Tibial artery (tissue), 4 donors: ENCODE results near the gene PPIL4.

Source experiments
- DNase-seq, 2 donors: peaks; one replicate each; pipeline ENCODE4 v3.0.0-alpha.2; 2019
- H3K27ac ChIP-seq, 2 donors: fragments of 200-600 bp; sonication (generic) in 1 of 2; 1 replicate in 1 of 2; 2 replicates in 1 of 2; pipeline ENCODE4 v1.5.1; 2018 to 2019; ENCODE audit warnings: mild to moderate bottlenecking in 1 of 2
- H3K27me3 ChIP-seq, 2 donors: fragments of 200-600 bp; sonication (generic) in 1 of 2; one replicate each; pipeline versions ENCODE4 v1.5.1 to v1.6.0; 2016 to 2019
- H3K36me3 ChIP-seq, 3 donors: fragments of 200-600 bp; sonication (generic) in 2 of 3; one replicate each; pipeline ENCODE4 v1.5.1; 2016 to 2019; ENCODE audit warnings: mild to moderate bottlenecking in 2 of 3
- H3K4me1 ChIP-seq, 4 donors: fragments of 200-600 bp; sonication (generic) in 2 of 4; 1 replicate in 3 of 4; 2 replicates in 1 of 4; pipeline ENCODE4 v1.5.1; 2016 to 2019
- H3K4me3 ChIP-seq, 2 donors: fragments of 200-600 bp; sonication (generic) in 1 of 2; 1 replicate in 1 of 2; 2 replicates in 1 of 2; pipeline ENCODE4 v1.5.1; 2018 to 2019; ENCODE audit warnings: mild to moderate bottlenecking in 2 of 2
- H3K9me3 ChIP-seq, 3 donors: fragments of 200-600 bp; sonication (generic) in 1 of 3; one replicate each; pipeline ENCODE4 v1.5.1; 2016 to 2019
- CTCF ChIP-seq, 2 experiments: fragments of 200-600 bp in 1 of 2; fragments of 450-650 bp in 1 of 2; IDR thresholded peaks; one replicate each; pipeline ENCODE4 v1.5.1; 2017 to 2019; ENCODE audit warnings: antibody characterized with exemption in 2 of 2, mild to moderate bottlenecking in 1 of 2, moderate library complexity in 1 of 2
- intact Hi-C: fragments of 100-400 bp; cut with DNase I; formaldehyde crosslinking; loops from one replicate; pipeline ENCODE4 v1.15.0; 2023; ENCODE audit warnings: low total_unique reads

The PPIL4 gene

DNA sequence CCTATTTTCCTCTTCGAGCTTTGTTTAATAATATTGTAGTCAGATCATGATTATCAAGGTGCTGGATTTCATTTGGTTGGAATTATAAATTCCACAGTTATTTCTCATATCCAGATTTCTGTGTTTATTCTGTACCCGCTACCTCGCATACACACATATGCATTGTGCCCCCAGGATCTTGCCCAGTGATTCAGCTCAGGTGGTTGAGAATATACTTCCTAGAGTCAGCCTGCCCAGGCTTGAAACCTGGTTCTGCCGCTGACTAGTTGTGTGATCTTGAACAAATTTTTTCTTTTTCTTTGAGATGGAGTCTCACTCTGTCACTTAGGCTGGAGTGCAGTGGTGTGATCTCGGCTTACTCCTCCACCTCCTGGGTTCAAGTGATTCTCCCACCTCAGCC, 35.0 kb upstream of the PPIL4 start:
- no peaks in the 10 kb centered on the region for H3K27me3 ChIP-seq
- no peaks in the 10 kb centered on the region for H3K4me1 ChIP-seq
- intact Hi-C loops, result no loop called here
- no peak for TF ChIP-seq CTCF (IDR thresholded peaks at IDR 0.05)
- no peak overlapping the region for H3K4me3 ChIP-seq
- H3K9me3 ChIP-seq, result no peaks in the 10 kb centered on the region
- peaks cover 43 to 67% (median 54%) of the 10 kb centered on the region in 3 donors for H3K36me3 ChIP-seq
- no peak overlapping the region for H3K27ac ChIP-seq
- no peak for DNase-seq

DNA sequence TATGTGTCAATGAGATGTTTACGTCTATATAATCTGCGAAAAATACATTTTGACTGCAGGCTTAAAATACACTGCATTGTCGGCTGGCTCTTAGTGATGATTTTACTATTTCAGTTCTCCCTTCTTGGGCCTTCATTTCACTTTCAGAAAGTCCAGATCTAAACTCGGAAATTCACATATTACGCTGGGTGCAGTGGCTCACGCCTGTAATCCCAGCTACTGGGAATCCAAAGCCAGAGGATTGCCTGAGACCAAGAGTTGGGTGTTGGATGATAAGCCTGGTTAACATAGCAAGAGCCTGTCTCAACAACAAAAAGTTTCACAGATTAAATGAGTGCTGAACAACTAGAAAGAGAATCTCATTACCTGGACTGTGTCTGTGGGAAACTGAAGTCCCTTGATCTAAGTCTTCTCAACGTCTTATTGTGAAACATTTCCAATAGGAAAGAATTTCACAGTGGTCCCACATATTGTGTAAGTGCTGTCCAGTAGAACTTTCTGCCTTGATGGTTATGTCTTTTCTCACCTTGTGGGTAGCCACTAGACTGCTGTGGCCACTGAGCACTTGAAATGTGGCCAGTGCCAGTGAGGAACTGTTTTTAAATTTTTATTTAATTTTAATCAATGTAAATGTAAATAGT, 22.2 kb upstream of the PPIL4 start:
- no peak for TF ChIP-seq CTCF (IDR thresholded peaks at IDR 0.05)
- Histone ChIP-seq H3K27me3 (no peaks in the 10 kb centered on the region), H3K36me3 (peaks cover 0 to 3% (median under 1%) of the 10 kb centered on the region in 3 donors), H3K9me3 (no peaks in the 10 kb centered on the region), H3K27ac (no peak overlapping the region), H3K4me3 (no peak overlapping the region), H3K4me1 (peaks cover 0 to 23% (median 12%) of the 10 kb centered on the region in 4 donors)
- no peak for DNase-seq
- intact Hi-C loops, result loop anchor here (10.0 kb wide), 1 partner anchor 77 kb away; the partner anchor contains the start of gene KATNA1

GRCh38 chr6:149567194-149567586, 21.3 kb upstream of the PPIL4 start:
- Histone ChIP-seq H3K27me3 (no peaks in the 10 kb centered on the region), H3K9me3 (no peaks in the 10 kb centered on the region), H3K4me1 (peaks cover 0 to 23% (median 12%) of the 10 kb centered on the region in 4 donors), H3K36me3 (no peaks in the 10 kb centered on the region), H3K4me3 (peak overlapping the region; percentile 89 to 96), H3K27ac (peak overlapping the region; percentile 92 to 97)
- TF ChIP-seq CTCF (IDR thresholded peaks at IDR 0.05), result no peak
- intact Hi-C loops, result loop anchor here (10.0 kb wide), 1 partner anchor 78 kb away; the partner anchor contains the start of gene KATNA1
- DNase-seq, result no peak

GRCh38 chr6:149566410-149567193, 20.8 kb upstream of the PPIL4 start:
- H3K27me3 ChIP-seq, result no peaks in the 10 kb centered on the region
- no peaks in the 10 kb centered on the region for H3K9me3 ChIP-seq
- peaks cover 0 to 23% (median 12%) of the 10 kb centered on the region in 4 donors for H3K4me1 ChIP-seq
- no peak for TF ChIP-seq CTCF (IDR thresholded peaks at IDR 0.05)
- intact Hi-C loops, result loop anchor here (10.0 kb wide), 1 partner anchor 78 kb away; the partner anchor contains the start of gene KATNA1
- peak overlapping the region; percentile 92 to 97 for H3K27ac ChIP-seq
- H3K4me3 ChIP-seq, result peak overlapping the region; percentile 89 to 96
- peak; percentile 37 to 77 for DNase-seq
- H3K36me3 ChIP-seq, result no peaks in the 10 kb centered on the region

DNA sequence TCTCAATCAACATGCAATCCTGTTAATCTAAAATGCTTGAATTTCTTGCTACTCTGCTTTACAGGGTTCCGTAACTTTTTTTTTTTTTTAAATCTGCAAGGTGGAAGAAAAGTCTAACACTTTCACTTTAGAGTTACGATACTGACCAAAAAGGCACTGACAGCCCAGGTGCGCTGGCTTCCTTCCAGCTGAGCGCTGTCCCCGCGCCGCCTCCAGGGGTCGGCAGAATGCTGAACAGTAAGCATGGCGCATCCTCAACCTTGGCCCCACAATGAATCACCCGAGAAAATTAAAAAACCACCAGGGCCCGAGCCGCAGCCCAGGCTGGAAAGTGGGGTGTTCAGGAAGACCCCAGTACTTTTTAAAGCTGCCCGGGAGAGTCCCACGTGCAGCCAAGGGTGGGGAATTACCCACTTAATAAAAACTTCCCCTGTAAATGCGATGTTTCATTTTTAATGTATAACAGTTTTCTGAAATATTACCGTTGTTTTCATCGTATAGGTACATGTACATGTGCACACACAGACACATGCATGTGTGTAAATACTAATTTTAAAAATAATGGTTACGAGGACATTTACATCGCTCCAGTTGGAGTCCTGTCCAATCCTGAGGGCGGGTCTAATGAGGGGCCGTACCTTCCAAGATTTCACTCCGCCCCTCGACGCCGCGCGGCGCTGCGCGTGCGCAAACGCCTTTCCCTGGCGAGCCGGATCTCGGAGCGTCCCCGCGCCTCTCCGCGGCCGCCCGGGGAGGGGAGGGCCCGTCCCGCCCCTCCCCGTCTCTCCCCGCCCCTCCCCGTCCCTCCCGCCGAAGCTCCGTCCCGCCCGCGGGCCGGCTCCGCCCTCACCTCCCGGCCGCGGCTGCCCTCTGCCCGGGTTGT, 19.9 kb upstream of the PPIL4 start, which contains the start of gene GINM1:
TSS of gene GINM1 (plus strand) at position 849 of the 883 bp plus-strand sequence. CDS start 40 bp downstream, outside the sequence.
- H3K9me3 ChIP-seq, result no peaks in the 10 kb centered on the region
- TF ChIP-seq CTCF (IDR thresholded peaks at IDR 0.05), result peak; percentile 43 to 47
- DNase-seq, result peak; percentile 91 to 96
- peak within 1 kb of the TSS; percentile 89 to 96 for H3K4me3 ChIP-seq
- no peaks in the 10 kb centered on the region for H3K27me3 ChIP-seq
- intact Hi-C loops, result loop anchor here (2.0 to 10.0 kb wide), 2 partner anchors 19 to 79 kb away; partner anchors contain the start of genes KATNA1 and PPIL4
- peaks cover 0 to 23% (median 12%) of the 10 kb centered on the region in 4 donors for H3K4me1 ChIP-seq
- peak within 1 kb of the TSS; percentile 92 to 97 for H3K27ac ChIP-seq
- no peaks in the 10 kb centered on the region for H3K36me3 ChIP-seq
